IMR-90 (cell line): ENCODE measurements around the gene METTL24. TPM values are rescaled to one million over a fixed set of nuclear protein-coding genes. Genes with fewer than 3 reads are reported as not detected.

Experiments used
- ATAC-seq: fragments of 200-7000 bp; cut with Tn5 transposase; 2 replicates; pipeline ENCODE4 v1.9.1; 2020; ENCODE audit warnings: low read depth, mild to moderate bottlenecking, moderate library complexity
- BruUV-seq: library from RNA; stranded (reverse); fragments of 400-500 nt; replicated peaks from 2 replicates; lab custom pipeline; 2021; lab: Mats Ljungman, UMichigan
- CTCF ChIA-PET: fragments of 300-600 bp; formaldehyde crosslinking; extraction: SDS; loops from one replicate; lab custom pipeline; 2021; ENCODE audit warnings: antibody characterized with exemption; lab: Yijun Ruan, JAX
- POLR2A ChIA-PET: fragments of 300-600 bp; sonication (Branson Sonifier 250); formaldehyde crosslinking; loops from one replicate; lab custom pipeline; 2022; ENCODE audit warnings: antibody characterized with exemption; ENCODE audit not compliant: unreplicated experiment; lab: Charles Lee
- DNase-seq: peaks from one replicate; pipeline ENCODE4 v3.0.0; 2013
- H2AFZ ChIP-seq: replicated peaks from 2 replicates; pipeline ENCODE3; 2013; ENCODE audit warnings: low read length, mild to moderate bottlenecking; ENCODE audit not compliant: poor library complexity
- H2AK5ac ChIP-seq: 2 replicates; pipeline ENCODE4 v1.6.1; 2013; ENCODE audit warnings: low read depth, low read length, inconsistent platforms
- H2AK9ac ChIP-seq: replicated peaks from 2 replicates; pipeline ENCODE3; 2013; ENCODE audit warnings: mild to moderate bottlenecking, low read depth, low read length, moderate library complexity; ENCODE audit not compliant: poor library complexity
- H2BK120ac ChIP-seq: 2 replicates; pipeline ENCODE4 v1.6.1; 2013; ENCODE audit warnings: low read depth, low read length, inconsistent platforms
- H2BK15ac ChIP-seq: 3 replicates; pipeline ENCODE4 v1.6.1; 2013; ENCODE audit warnings: low read depth, low read length, inconsistent platforms
- H2BK20ac ChIP-seq: 2 replicates; pipeline ENCODE4 v1.6.1; 2013; ENCODE audit warnings: low read depth, mild to moderate bottlenecking, inconsistent platforms, low read length, moderate library complexity
- H2BK5ac ChIP-seq: 2 replicates; pipeline ENCODE4 v1.6.1; 2013; ENCODE audit warnings: mild to moderate bottlenecking, low read depth, low read length, inconsistent platforms; ENCODE audit not compliant: poor library complexity, severe bottlenecking
- H3K14ac ChIP-seq: replicated peaks from 2 replicates; pipeline ENCODE4 v1.6.1; 2013; ENCODE audit warnings: low read depth, low read length, inconsistent platforms
- H3K18ac ChIP-seq: 2 replicates; pipeline ENCODE4 v1.6.1; 2013; ENCODE audit warnings: low read depth, low read length, control low read depth
- H3K23ac ChIP-seq: 2 replicates; pipeline ENCODE4 v1.6.1; 2013; ENCODE audit warnings: low read depth, low read length, inconsistent platforms
- H3K27ac ChIP-seq: 2 replicates; pipeline ENCODE4 v1.5.1; 2013; ENCODE audit warnings: mild to moderate bottlenecking, control low read depth, low read length; ENCODE audit not compliant: insufficient read depth
- H3K27me3 ChIP-seq: 2 replicates; pipeline ENCODE4 v1.6.1; 2013; ENCODE audit warnings: low read length; ENCODE audit not compliant: control insufficient read depth, insufficient read depth
- H3K36me3 ChIP-seq: 2 replicates; pipeline ENCODE4 v1.6.1; 2013; ENCODE audit warnings: low read length, mixed read lengths; ENCODE audit not compliant: control insufficient read depth, insufficient read depth
- H3K4ac ChIP-seq: 2 replicates; pipeline ENCODE4 v1.6.1; 2013; ENCODE audit warnings: low read depth, low read length, inconsistent platforms
- H3K4me1 ChIP-seq: 2 replicates; pipeline ENCODE4 v1.6.1; 2013; ENCODE audit warnings: low read length, mixed read lengths; ENCODE audit not compliant: control insufficient read depth, insufficient read depth
- H3K4me2 ChIP-seq: 2 replicates; pipeline ENCODE4 v1.6.1; 2013; ENCODE audit warnings: low read depth, mild to moderate bottlenecking, control low read depth, low read length, moderate library complexity
- H3K4me3 ChIP-seq: 2 replicates; pipeline ENCODE4 v1.5.1; 2013; ENCODE audit warnings: low read depth, mild to moderate bottlenecking, control low read depth, low read length, moderate library complexity; ENCODE audit not compliant: insufficient read depth
- H3K56ac ChIP-seq: 2 replicates; pipeline ENCODE4 v1.6.1; 2013; ENCODE audit warnings: low read length, inconsistent platforms; ENCODE audit not compliant: insufficient read depth; ENCODE audit errors: extremely low read depth
- H3K79me1 ChIP-seq, 2 experiments: 2 replicates each; pipeline ENCODE4 v1.6.1; 2013; ENCODE audit warnings: low read length in 2 of 2, inconsistent platforms in 1 of 2, low read depth in 1 of 2
- H3K9ac ChIP-seq: 2 replicates; pipeline ENCODE4 v1.6.1; 2013; ENCODE audit warnings: low read depth, low read length, control low read depth
- H3K9me1 ChIP-seq: 2 replicates; pipeline ENCODE4 v1.6.1; 2013; ENCODE audit warnings: low read length, inconsistent platforms; ENCODE audit not compliant: insufficient read depth
- H3K9me3 ChIP-seq: 2 replicates; pipeline ENCODE4 v1.6.1; 2013; ENCODE audit warnings: low read length; ENCODE audit not compliant: control insufficient read depth, insufficient read depth
- H4K20me1 ChIP-seq: 2 replicates; pipeline ENCODE4 v1.6.1; 2013; ENCODE audit warnings: low read length, inconsistent platforms; ENCODE audit not compliant: insufficient read depth
- H4K5ac ChIP-seq: 2 replicates; pipeline ENCODE4 v1.6.1; 2013; ENCODE audit warnings: mild to moderate bottlenecking, low read depth, low read length, control low read depth
- H4K8ac ChIP-seq, 2 experiments: 2 replicates each; pipeline ENCODE4 v1.6.1; 2013; ENCODE audit warnings: low read depth in 2 of 2, low read length in 2 of 2, control low read depth in 1 of 2, inconsistent platforms in 1 of 2
- H4K91ac ChIP-seq: 2 replicates; pipeline ENCODE4 v1.6.1; 2013; ENCODE audit warnings: low read depth, low read length, inconsistent platforms; ENCODE audit not compliant: insufficient read depth
- BHLHE40 ChIP-seq: fragments of 150-350 bp; IDR thresholded peaks from 2 replicates; pipeline ENCODE4 v1.6.1; 2016; ENCODE audit warnings: mild to moderate bottlenecking, low read depth, low read length
- CEBPB ChIP-seq: IDR thresholded peaks from 2 replicates; pipeline ENCODE4 v1.6.1; 2012; ENCODE audit warnings: low read depth, low read length, improper control_type of control experiment
- CHD1 ChIP-seq: IDR thresholded peaks from 2 replicates; pipeline ENCODE4 v1.6.1; 2012; ENCODE audit warnings: low read depth, low read length, improper control_type of control experiment
- FOS ChIP-seq: fragments of 150-350 bp; IDR thresholded peaks from 2 replicates; pipeline ENCODE4 v1.6.1; 2016; ENCODE audit warnings: low read depth, low read length
- MAFK ChIP-seq: IDR thresholded peaks from 2 replicates; pipeline ENCODE4 v1.6.1; 2012; ENCODE audit warnings: low read depth, low read length, improper control_type of control experiment
- MAZ ChIP-seq: IDR thresholded peaks from 2 replicates; pipeline ENCODE4 v1.6.1; 2012; ENCODE audit warnings: low read depth, mild to moderate bottlenecking, low read length, improper control_type of control experiment, moderate library complexity, borderline replicate concordance
- MXI1 ChIP-seq: IDR thresholded peaks from 2 replicates; pipeline ENCODE4 v1.6.1; 2012; ENCODE audit warnings: low read depth, mild to moderate bottlenecking, low read length, moderate library complexity, borderline replicate concordance
- NFE2L2 ChIP-seq: fragments of 150-350 bp; IDR thresholded peaks from 2 replicates; pipeline ENCODE4 v1.6.1; 2016; ENCODE audit warnings: low read depth, mild to moderate bottlenecking, low read length
- POLR2A ChIP-seq: IDR thresholded peaks from 2 replicates; pipeline ENCODE4 v1.6.1; 2012; ENCODE audit warnings: mild to moderate bottlenecking, low read depth, low read length
- RAD21 ChIP-seq: IDR thresholded peaks from 2 replicates; pipeline ENCODE4 v1.6.1; 2012; ENCODE audit warnings: low read length, improper control_type of control experiment
- RCOR1 ChIP-seq: IDR thresholded peaks from 2 replicates; pipeline ENCODE4 v1.6.1; 2012; ENCODE audit warnings: mild to moderate bottlenecking, low read length, improper control_type of control experiment; ENCODE audit not compliant: insufficient replicate concordance
- RFX5 ChIP-seq: IDR thresholded peaks from 2 replicates; pipeline ENCODE4 v1.8.0; 2012; ENCODE audit warnings: low read depth, mild to moderate bottlenecking, low read length, moderate library complexity
- SMC3 ChIP-seq: fragments of 150-350 bp; IDR thresholded peaks from 2 replicates; pipeline ENCODE4 v1.6.1; 2016; ENCODE audit warnings: low read depth, mild to moderate bottlenecking, antibody characterized with exemption, low read length, moderate library complexity
- WGBS, 2 experiments: methylation state at CpG; one replicate each; pipeline versions ENCODE4 v1.1.5 to v1.1.7; 2013; ENCODE audit warnings: missing lambda C conversion rate in 2 of 2; ENCODE audit not compliant: insufficient read length in 1 of 2; ENCODE audit errors: extremely low coverage in 2 of 2; 5-methylcytosine and 5-hydroxymethylcytosine counted together
- dilution Hi-C: fragments of 300-500 bp; cut with HindIII; formaldehyde crosslinking; loops from one replicate; pipeline ENCODE4 v1.14.3; 2018; ENCODE audit warnings: low sequenced_read_pairs; ENCODE audit not compliant: unreplicated experiment
- in situ Hi-C: fragments of 300-500 bp; cut with MboI; formaldehyde crosslinking; loops from 3 replicates; pipeline ENCODE4 v1.14.3; 2019; ENCODE audit warnings: low sequenced_read_pairs, inconsistent platforms, mixed read lengths
- intact Hi-C: fragments of 100-400 bp; cut with micrococcal nuclease; formaldehyde crosslinking; loops from 2 replicates; pipeline ENCODE4 v1.10.0; 2022
- polyA plus RNA-seq, 3 experiments: library from polyadenylated mRNA; depleted of rRNA; stranded (reverse); fragments of >200 nt; gene quantifications; 2 replicates each; pipeline ENCODE4 v1.2.3, GENCODE V29; 2012; ENCODE audit warnings: low replicate concordance in 1 of 3
- total RNA-seq: library from RNA; depleted of rRNA; stranded (reverse); fragments of >200 nt; gene quantifications from 2 replicates; pipeline ENCODE4 v1.2.3, GENCODE V29; 2012
- TF ChIP-seq, protein P1 (sequence below): fragments of 150-350 bp; IDR thresholded peaks from 2 replicates; pipeline ENCODE4 v1.6.1; 2016; ENCODE audit warnings: low read depth, mild to moderate bottlenecking, low read length, moderate library complexity, borderline replicate concordance
- TF ChIP-seq, protein P2 (sequence below): conservative IDR thresholded peaks from 2 replicates; pipeline ENCODE4 v1.5.1; 2012; ENCODE audit warnings: mild to moderate bottlenecking, low read depth, low read length, improper control_type of control experiment

METTL24 gene
- total and polyA plus RNA-seq, 2 of the 4 experiments (the other 2 are of a cell fraction), result not detected

DNA sequence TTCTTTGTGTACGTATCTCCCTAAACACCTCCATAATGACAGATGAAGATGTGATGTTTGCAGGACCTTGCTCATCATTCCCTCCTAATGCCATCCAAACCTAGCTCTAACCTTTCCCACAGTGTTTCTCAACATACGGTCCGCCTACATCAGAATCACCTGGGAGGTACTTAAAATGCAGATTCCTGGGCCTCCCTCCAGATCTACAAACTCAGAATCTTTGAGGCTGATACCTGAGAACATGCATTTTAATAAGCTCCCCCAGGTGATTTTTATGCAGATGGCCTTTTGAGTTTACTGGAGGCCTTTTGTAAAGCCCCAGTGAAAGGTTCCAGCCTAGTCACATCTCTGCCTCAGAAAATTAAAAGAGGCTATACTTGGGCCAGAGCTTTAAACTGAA lies 40.5 kb downstream of the METTL24 start:
- Histone ChIP-seq H4K91ac (no peak overlapping the region), H3K18ac (no peak overlapping the region), H3K4me3 (no peak overlapping the region), H3K4ac (no peak overlapping the region), H3K9ac (no peak overlapping the region), H3K9me1 (no peaks in the 10 kb centered on the region), H2BK15ac (no peak overlapping the region), H2BK20ac (no peak overlapping the region), H2AK5ac (no peak overlapping the region), H3K4me2 (no peak overlapping the region), H3K4me1 (peaks cover under 1% of the 10 kb centered on the region; the same call in 1 of the 2 replicates), H4K8ac (no peak overlapping the region), H3K56ac (no peak overlapping the region), H3K36me3 (no peaks in the 10 kb centered on the region), H3K9me3 (no peaks in the 10 kb centered on the region), H3K27ac (no peak overlapping the region), H3K23ac (no peak overlapping the region), H4K5ac (no peak overlapping the region), H4K20me1 (no peaks in the 10 kb centered on the region), H3K79me1 (no peaks in the 10 kb centered on the region), H2AFZ (no peak overlapping the region), H2AK9ac (no peak overlapping the region), H2BK5ac (no peak overlapping the region), H3K27me3 (peaks cover 12% of the 10 kb centered on the region), H2BK120ac (no peak overlapping the region), H3K14ac (no peak overlapping the region)
- no peak for TF ChIP-seq SMC3
- TF ChIP-seq NFE2L2, result no peak
- no peak for TF ChIP-seq FOS
- no peak for TF ChIP-seq MXI1
- no peak for TF ChIP-seq CEBPB
- no peak for TF ChIP-seq MAZ
- TF ChIP-seq, protein P1, sequence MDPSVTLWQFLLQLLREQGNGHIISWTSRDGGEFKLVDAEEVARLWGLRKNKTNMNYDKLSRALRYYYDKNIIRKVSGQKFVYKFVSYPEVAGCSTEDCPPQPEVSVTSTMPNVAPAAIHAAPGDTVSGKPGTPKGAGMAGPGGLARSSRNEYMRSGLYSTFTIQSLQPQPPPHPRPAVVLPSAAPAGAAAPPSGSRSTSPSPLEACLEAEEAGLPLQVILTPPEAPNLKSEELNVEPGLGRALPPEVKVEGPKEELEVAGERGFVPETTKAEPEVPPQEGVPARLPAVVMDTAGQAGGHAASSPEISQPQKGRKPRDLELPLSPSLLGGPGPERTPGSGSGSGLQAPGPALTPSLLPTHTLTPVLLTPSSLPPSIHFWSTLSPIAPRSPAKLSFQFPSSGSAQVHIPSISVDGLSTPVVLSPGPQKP, result no peak
- no peak for TF ChIP-seq RAD21
- no peak for TF ChIP-seq RFX5
- no peak for TF ChIP-seq CHD1
- no peak for TF ChIP-seq MAFK
- TF ChIP-seq, protein P2, sequence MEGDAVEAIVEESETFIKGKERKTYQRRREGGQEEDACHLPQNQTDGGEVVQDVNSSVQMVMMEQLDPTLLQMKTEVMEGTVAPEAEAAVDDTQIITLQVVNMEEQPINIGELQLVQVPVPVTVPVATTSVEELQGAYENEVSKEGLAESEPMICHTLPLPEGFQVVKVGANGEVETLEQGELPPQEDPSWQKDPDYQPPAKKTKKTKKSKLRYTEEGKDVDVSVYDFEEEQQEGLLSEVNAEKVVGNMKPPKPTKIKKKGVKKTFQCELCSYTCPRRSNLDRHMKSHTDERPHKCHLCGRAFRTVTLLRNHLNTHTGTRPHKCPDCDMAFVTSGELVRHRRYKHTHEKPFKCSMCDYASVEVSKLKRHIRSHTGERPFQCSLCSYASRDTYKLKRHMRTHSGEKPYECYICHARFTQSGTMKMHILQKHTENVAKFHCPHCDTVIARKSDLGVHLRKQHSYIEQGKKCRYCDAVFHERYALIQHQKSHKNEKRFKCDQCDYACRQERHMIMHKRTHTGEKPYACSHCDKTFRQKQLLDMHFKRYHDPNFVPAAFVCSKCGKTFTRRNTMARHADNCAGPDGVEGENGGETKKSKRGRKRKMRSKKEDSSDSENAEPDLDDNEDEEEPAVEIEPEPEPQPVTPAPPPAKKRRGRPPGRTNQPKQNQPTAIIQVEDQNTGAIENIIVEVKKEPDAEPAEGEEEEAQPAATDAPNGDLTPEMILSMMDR, result no peak
- no peak for TF ChIP-seq POLR2A
- TF ChIP-seq RCOR1, result no peak
- TF ChIP-seq BHLHE40, result no peak
- no peak for ATAC-seq
- POLR2A ChIA-PET, result no interaction called here
- in situ Hi-C loops, result no loop called here
- DNase-seq, result no peak
- BruUV-seq, result no TSS peak
- CTCF ChIA-PET, result no interaction called here
- intact Hi-C loops, result no loop called here
- dilution Hi-C loops, result no loop called here
- WGBS, 2 experiments, result 86% methylated on average over 2 of the region's 3 CpGs; no CpG with 5 or more reads in 1 of the 2 experiments
